GM10266 (cell line): Measurements from ENCODE around the gene C1orf56.

Experiments
- DNase-seq: peaks from one replicate; pipeline ENCODE4 v3.0.0; 2012; ENCODE audit errors: extremely low spot score
- CTCF ChIP-seq: IDR thresholded peaks from 2 replicates; pipeline ENCODE4 v1.5.1; 2012; ENCODE audit warnings: mild to moderate bottlenecking, low read depth; ENCODE audit not compliant: control insufficient read depth, insufficient read depth; ENCODE audit errors: missing control alignments

Gene C1orf56

GRCh38 chr1:151009206-151009587 lies 38.4 kb upstream of the C1orf56 start:
- no peak for DNase-seq
- TF ChIP-seq CTCF: no peak

- no peak for DNase-seq
- TF ChIP-seq CTCF: no peak
These were observed 37.7 kb upstream of the C1orf56 start for GRCh38 chr1:151009674-151010345.

GRCh38 chr1:151010346-151010726 lies 37.2 kb upstream of the C1orf56 start:
- TF ChIP-seq CTCF: no peak
- no peak for DNase-seq

GRCh38 chr1:151011154-151011850 lies 36.2 kb upstream of the C1orf56 start:
- TF ChIP-seq CTCF: no peak
- DNase-seq: no peak

- no peak for TF ChIP-seq CTCF
- DNase-seq: no peak
These were observed 34.7 kb upstream of the C1orf56 start for GRCh38 chr1:151012684-151013471.

GRCh38 chr1:151013518-151013917 lies 34.0 kb upstream of the C1orf56 start:
- DNase-seq: no peak
- no peak for TF ChIP-seq CTCF
